ENCODE measurements around the gene HS3ST6. TPM values are rescaled to one million over a fixed set of nuclear protein-coding genes. Genes with fewer than 3 reads are reported as not detected.
"Not testable (repeated sequence)": the region's sequence is repeated elsewhere in the genome, so short reads cannot be mapped to it uniquely, and the experiment has no call there.

Gene HS3ST6
- total RNA-seq, 2 donors from 2014 or later, result not detected

- Histone ChIP-seq H3K4me1 (ENCODE audit: control insufficient read depth, insufficient read depth, low read length) (no peaks in the 10 kb centered on the region), H3K36me3 (ENCODE audit: control insufficient read depth, insufficient read depth, low read length) (no peaks in the 10 kb centered on the region), H3K9me3 (ENCODE audit: control insufficient read depth, low read length) (no peaks in the 10 kb centered on the region), H3K27ac (ENCODE audit: low read depth, low read length) (no peak overlapping the region), H3K27me3 (ENCODE audit: control insufficient read depth, insufficient read depth, low read length, poor library complexity, severe bottlenecking) (no peaks in the 10 kb centered on the region), H3K9ac (ENCODE audit: extremely low read depth, low read length, poor library complexity, severe bottlenecking) (no peak overlapping the region), H3K4me3 (ENCODE audit: low read length) (no peak overlapping the region)
- Mint-ChIP-seq H3K36me3 (ENCODE audit: low read depth) (no peaks in the 10 kb centered on the region), H3K9me3 (no peaks in the 10 kb centered on the region), H3K4me3 (no peak overlapping the region), H3K4me1 (no peaks in the 10 kb centered on the region), H3K27me3 (ENCODE audit: insufficient read depth) (peaks cover 14% of the 10 kb centered on the region), H3K27ac (no peak overlapping the region)
- 91 to 95% methylated on average over 7 to 9 of the region's 9 CpGs for WGBS, 2 experiments (ENCODE audit: insufficient coverage in 1 of 2, insufficient read length in 1 of 2)
- no peak for DNase-seq
- no peak for TF ChIP-seq CTCF (conservative IDR thresholded peaks at IDR 0.05)
These were observed 17.8 kb downstream of the HS3ST6 start for GRCh38 chr16:1900452-1900774.

GRCh38 chr16:1899641-1900451 is 18.4 kb downstream of the HS3ST6 start:
- Histone ChIP-seq H3K4me1 (ENCODE audit: control insufficient read depth, insufficient read depth, low read length) (no peaks in the 10 kb centered on the region), H3K9me3 (ENCODE audit: control insufficient read depth, low read length) (no peaks in the 10 kb centered on the region), H3K27ac (ENCODE audit: low read depth, low read length) (no peak overlapping the region), H3K27me3 (ENCODE audit: control insufficient read depth, insufficient read depth, low read length, poor library complexity, severe bottlenecking) (no peaks in the 10 kb centered on the region), H3K36me3 (ENCODE audit: control insufficient read depth, insufficient read depth, low read length) (no peaks in the 10 kb centered on the region), H3K4me3 (ENCODE audit: low read length) (no peak overlapping the region), H3K9ac (ENCODE audit: extremely low read depth, low read length, poor library complexity, severe bottlenecking) (no peak overlapping the region)
- 88 to 94% methylated on average over 15 to 16 of the region's 16 CpGs for WGBS, 2 experiments (ENCODE audit: insufficient coverage in 1 of 2, insufficient read length in 1 of 2)
- peaks cover 14% of the 10 kb centered on the region for H3K27me3 Mint-ChIP-seq (ENCODE audit: insufficient read depth)
- no peak overlapping the region for H3K4me3 Mint-ChIP-seq
- no peak overlapping the region for H3K27ac Mint-ChIP-seq
- no peaks in the 10 kb centered on the region for H3K9me3 Mint-ChIP-seq
- no peak for DNase-seq
- no peaks in the 10 kb centered on the region for H3K36me3 Mint-ChIP-seq (ENCODE audit: low read depth)
- no peak for TF ChIP-seq CTCF (conservative IDR thresholded peaks at IDR 0.05)
- H3K4me1 Mint-ChIP-seq, result no peaks in the 10 kb centered on the region

- H3K9ac ChIP-seq (ENCODE audit: extremely low read depth, low read length, poor library complexity, severe bottlenecking); H3K4me1 Mint-ChIP-seq; H3K9me3 ChIP-seq (ENCODE audit: control insufficient read depth, low read length); H3K4me1 ChIP-seq (ENCODE audit: control insufficient read depth, insufficient read depth, low read length); H3K4me3 ChIP-seq (ENCODE audit: low read length); H3K27ac ChIP-seq (ENCODE audit: low read depth, low read length); H3K36me3 Mint-ChIP-seq (ENCODE audit: low read depth); DNase-seq; H3K9me3 Mint-ChIP-seq; H3K36me3 ChIP-seq (ENCODE audit: control insufficient read depth, insufficient read depth, low read length); H3K4me3 Mint-ChIP-seq; H3K27ac Mint-ChIP-seq; H3K27me3 ChIP-seq (ENCODE audit: control insufficient read depth, insufficient read depth, low read length, poor library complexity, severe bottlenecking): not testable (repeated sequence)
- 90 to 92% methylated on average over 2 of the region's 2 CpGs for WGBS, 2 experiments (ENCODE audit: insufficient coverage in 1 of 2, insufficient read length in 1 of 2)
- peaks cover 14% of the 10 kb centered on the region for H3K27me3 Mint-ChIP-seq (ENCODE audit: insufficient read depth)
These were observed 20.5 kb downstream of the HS3ST6 start for GRCh38 chr16:1897692-1898091.

Data from endodermal cell (in vitro differentiated cells).